PC-3 (cell line): Measurements from ENCODE around the gene NRXN2.

Experiments
- EZH2 ChIP-seq: fragments of 300-600 bp; sonication (generic); IDR thresholded peaks from one replicate; pipeline ENCODE4 v1.6.1; 2017; ENCODE audit warnings: antibody characterized with exemption, mild to moderate bottlenecking, low read length; ENCODE audit not compliant: unreplicated experiment
- TF ChIP-seq, protein P1 (sequence below): fragments of 300-600 bp; sonication (generic); conservative IDR thresholded peaks from 2 replicates; pipeline ENCODE4 v1.5.1; 2017; ENCODE audit warnings: antibody characterized with exemption, low read depth, mild to moderate bottlenecking, low read length

DNA sequence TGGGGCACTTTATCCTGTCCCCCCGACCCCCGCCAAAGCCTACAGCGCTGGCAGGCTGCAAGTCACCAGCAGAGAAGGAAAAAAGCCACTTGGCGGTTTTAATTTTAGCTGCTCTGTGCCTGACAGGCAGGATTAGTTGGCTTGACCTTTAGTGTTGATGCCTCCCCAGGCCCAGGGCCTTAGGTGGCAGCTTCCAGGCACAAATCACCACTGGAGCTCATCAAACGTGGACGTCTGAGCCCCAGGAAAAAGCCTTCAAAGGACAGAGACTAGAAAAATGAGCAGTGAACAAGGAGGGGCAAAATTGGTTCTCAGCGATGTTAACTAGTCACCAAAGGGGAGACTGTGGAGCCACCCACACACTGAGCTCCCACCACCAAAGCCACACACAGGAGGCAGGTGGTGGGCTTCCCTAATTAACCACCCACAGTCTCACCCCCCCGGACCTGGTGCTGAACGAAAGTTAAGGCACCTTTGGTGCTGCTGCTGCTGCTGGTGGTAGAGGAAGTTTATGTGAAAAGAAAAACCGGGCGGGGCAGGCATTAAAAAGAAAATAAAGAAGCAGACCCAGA lies 41.1 kb upstream of the NRXN2 start:
- TF ChIP-seq, protein P1, sequence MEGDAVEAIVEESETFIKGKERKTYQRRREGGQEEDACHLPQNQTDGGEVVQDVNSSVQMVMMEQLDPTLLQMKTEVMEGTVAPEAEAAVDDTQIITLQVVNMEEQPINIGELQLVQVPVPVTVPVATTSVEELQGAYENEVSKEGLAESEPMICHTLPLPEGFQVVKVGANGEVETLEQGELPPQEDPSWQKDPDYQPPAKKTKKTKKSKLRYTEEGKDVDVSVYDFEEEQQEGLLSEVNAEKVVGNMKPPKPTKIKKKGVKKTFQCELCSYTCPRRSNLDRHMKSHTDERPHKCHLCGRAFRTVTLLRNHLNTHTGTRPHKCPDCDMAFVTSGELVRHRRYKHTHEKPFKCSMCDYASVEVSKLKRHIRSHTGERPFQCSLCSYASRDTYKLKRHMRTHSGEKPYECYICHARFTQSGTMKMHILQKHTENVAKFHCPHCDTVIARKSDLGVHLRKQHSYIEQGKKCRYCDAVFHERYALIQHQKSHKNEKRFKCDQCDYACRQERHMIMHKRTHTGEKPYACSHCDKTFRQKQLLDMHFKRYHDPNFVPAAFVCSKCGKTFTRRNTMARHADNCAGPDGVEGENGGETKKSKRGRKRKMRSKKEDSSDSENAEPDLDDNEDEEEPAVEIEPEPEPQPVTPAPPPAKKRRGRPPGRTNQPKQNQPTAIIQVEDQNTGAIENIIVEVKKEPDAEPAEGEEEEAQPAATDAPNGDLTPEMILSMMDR, result no peak
- TF ChIP-seq EZH2, result no peak
